SKM-1 treated with dmso at 0.1 percent for 144 hours (cell line): ENCODE results near the gene KCTD7.
A peak's percentile ranks its signal among the peaks of the same experiment; 100 is the strongest.
"Not testable (repeated sequence)": the region's sequence is repeated elsewhere in the genome, so short reads cannot be mapped to it uniquely, and the experiment has no call there.

Source experiments
- DNase-seq: peaks from one replicate; lab custom pipeline; 2025; ENCODE audit not compliant: unreplicated experiment; lab: John Stamatoyannopoulos, UW

The KCTD7 gene

GRCh38 chr7:66628361-66629221 lies at the start of gene KCTD7:
KCTD7 (plus strand) TSS chr7:66628881; CDS start chr7:66629065, 184 bp downstream.
- peak; percentile 91 for DNase-seq

- not testable (repeated sequence) for DNase-seq
Observed at GRCh38 chr7:66580380-66580779, 48.3 kb upstream of the KCTD7 start.

GRCh38 chr7:66582816-66583489 lies 45.7 kb upstream of the KCTD7 start:
- not testable (repeated sequence) for DNase-seq

- no peak for DNase-seq
Observed at GRCh38 chr7:66583490-66584110, 45.1 kb upstream of the KCTD7 start.

GRCh38 chr7:66586181-66586580 lies 42.5 kb upstream of the KCTD7 start:
- DNase-seq: no peak

- not testable (repeated sequence) for DNase-seq
Observed at GRCh38 chr7:66588226-66588625, 40.5 kb upstream of the KCTD7 start.

GRCh38 chr7:66588856-66589570 lies 39.7 kb upstream of the KCTD7 start:
- DNase-seq: not testable (repeated sequence)

GRCh38 chr7:66590302-66591057 lies 38.2 kb upstream of the KCTD7 start:
- not testable (repeated sequence) for DNase-seq

GRCh38 chr7:66591058-66591798 lies 37.5 kb upstream of the KCTD7 start:
- not testable (repeated sequence) for DNase-seq

- DNase-seq: peak; percentile 87
Observed at GRCh38 chr7:66591799-66592596, 36.7 kb upstream of the KCTD7 start.

GRCh38 chr7:66592597-66593146 lies 36.0 kb upstream of the KCTD7 start:
- not testable (repeated sequence) for DNase-seq

GRCh38 chr7:66594082-66594481 lies 34.6 kb upstream of the KCTD7 start:
- DNase-seq: not testable (repeated sequence)

GRCh38 chr7:66597461-66597860 lies 31.2 kb upstream of the KCTD7 start:
- no peak for DNase-seq

GRCh38 chr7:66602159-66602558 lies 26.5 kb upstream of the KCTD7 start:
- DNase-seq: no peak

- DNase-seq: no peak
Observed at GRCh38 chr7:66604198-66604597, 24.5 kb upstream of the KCTD7 start.

- not testable (repeated sequence) for DNase-seq
Observed at GRCh38 chr7:66606540-66607291, 22.0 kb upstream of the KCTD7 start.

GRCh38 chr7:66609176-66609575 lies 19.5 kb upstream of the KCTD7 start:
- no peak for DNase-seq

- DNase-seq: not testable (repeated sequence)
Observed at GRCh38 chr7:66614596-66614995, 14.1 kb upstream of the KCTD7 start.
